Keratinocyte (primary cell): Measurements from ENCODE around the gene MTSS2. TPM values are rescaled to one million over a fixed set of nuclear protein-coding genes. Genes with fewer than 3 reads are reported as not detected.

Experiments used
- DNase-seq: peaks from one replicate; pipeline ENCODE4 v3.0.0-alpha.2; 2011; ENCODE audit warnings: low read depth, missing footprints, low spot score
- FAIRE-seq: peaks from 2 replicates; lab custom pipeline; 2011; peaks lifted over from hg19 to GRCh38; lab: Jason Lieb, UNC
- H2AFZ ChIP-seq: 2 replicates; pipeline ENCODE4 v1.6.0; 2012; ENCODE audit warnings: low read length, control low read depth, inconsistent platforms; ENCODE audit not compliant: control insufficient read depth
- H3K27ac ChIP-seq: 2 replicates; pipeline ENCODE4 v1.5.1; 2011; ENCODE audit warnings: low read length; ENCODE audit not compliant: control insufficient read depth, insufficient read depth
- H3K27me3 ChIP-seq: 3 replicates; pipeline ENCODE4 v1.6.0; 2011; ENCODE audit warnings: low read length; ENCODE audit not compliant: control insufficient read depth, insufficient read depth; ENCODE audit errors: extremely low read depth
- H3K36me3 ChIP-seq, 2 experiments: 2 replicates in 1 of 2; 3 replicates in 1 of 2; pipeline ENCODE4 v1.5.1; 2011; ENCODE audit warnings: low read length in 2 of 2, mild to moderate bottlenecking in 1 of 2; ENCODE audit not compliant: control insufficient read depth in 2 of 2, insufficient read depth in 2 of 2; ENCODE audit errors: extremely low read depth in 1 of 2
- H3K4me1 ChIP-seq: 3 replicates; pipeline ENCODE4 v1.5.1; 2011; ENCODE audit warnings: low read length; ENCODE audit not compliant: control insufficient read depth, insufficient read depth; ENCODE audit errors: extremely low read depth
- H3K4me2 ChIP-seq: 3 replicates; pipeline ENCODE4 v1.6.0; 2011; ENCODE audit warnings: low read depth, low read length; ENCODE audit not compliant: control insufficient read depth, insufficient read depth; ENCODE audit errors: extremely low read depth
- H3K4me3 ChIP-seq, 3 experiments: fragments of 200-600 bp in 1 of 3; sonication (generic) in 1 of 3; 2 replicates in 2 of 3; 3 replicates in 1 of 3; pipeline ENCODE4 v1.5.1; 2011 to 2016; ENCODE audit warnings: low read length in 3 of 3, mild to moderate bottlenecking in 3 of 3, control low read depth in 2 of 3, inconsistent platforms in 1 of 3, low read depth in 1 of 3, mixed read lengths in 1 of 3, mixed run types in 1 of 3, moderate library complexity in 1 of 3; ENCODE audit not compliant: control insufficient read depth in 2 of 3, insufficient read depth in 2 of 3; ENCODE audit errors: extremely low read depth in 1 of 3
- H3K79me2 ChIP-seq: 2 replicates; pipeline ENCODE4 v1.6.0; 2012; ENCODE audit warnings: low read length; ENCODE audit not compliant: control insufficient read depth, insufficient read depth
- H3K9ac ChIP-seq: 3 replicates; pipeline ENCODE4 v1.6.0; 2011; ENCODE audit warnings: low read length; ENCODE audit not compliant: control insufficient read depth, insufficient read depth; ENCODE audit errors: extremely low read depth
- H3K9me1 ChIP-seq: 3 replicates; pipeline ENCODE4 v1.6.0; 2011; ENCODE audit warnings: low read length; ENCODE audit not compliant: control insufficient read depth, insufficient read depth; ENCODE audit errors: extremely low read depth
- H3K9me3 ChIP-seq: 2 replicates; pipeline ENCODE4 v1.5.1; 2012; ENCODE audit warnings: low read depth, low read length; ENCODE audit not compliant: control insufficient read depth
- H4K20me1 ChIP-seq: 3 replicates; pipeline ENCODE4 v1.6.0; 2011; ENCODE audit warnings: low read length; ENCODE audit not compliant: control insufficient read depth, insufficient read depth; ENCODE audit errors: extremely low read depth
- EZH2 ChIP-seq: IDR thresholded peaks from one replicate; pipeline ENCODE4 v1.6.1; 2012; ENCODE audit warnings: inconsistent platforms, mild to moderate bottlenecking, low read length, moderate library complexity
- dilution Hi-C: fragments of 300-500 bp; cut with MboI; formaldehyde crosslinking; loops from one replicate; pipeline ENCODE4 v1.7.0; 2020; ENCODE audit warnings: low sequenced_read_pairs; ENCODE audit not compliant: extremely low pct_ligation_motif_present
- polyA plus RNA-seq, 5 experiments: library from polyadenylated mRNA; depleted of rRNA in 3 of 5; stranded (reverse) in 3 of 5; stranded (forward) in 1 of 5; unstranded in 1 of 5; fragments of >200 nt; gene quantifications; 1 replicate in 1 of 5; 2 replicates in 3 of 5; 3 replicates in 1 of 5; pipeline versions ENCODE4 v1.2.1 to v1.2.3, GENCODE V29; 2011 to 2012; ENCODE audit warnings: missing spikeins in 2 of 5, low read depth in 1 of 5, low replicate concordance in 1 of 5
- TF ChIP-seq, protein P1 (sequence below), 3 experiments: IDR thresholded peaks in 1 of 3; conservative IDR thresholded peaks in 1 of 3; optimal IDR thresholded peaks in 1 of 3; 2 replicates in 2 of 3; 3 replicates in 1 of 3; pipeline versions ENCODE3 to v1.5.1; 2011; ENCODE audit warnings: low read length in 3 of 3, mild to moderate bottlenecking in 3 of 3, moderate library complexity in 2 of 3, control low read depth in 1 of 3, inconsistent platforms in 1 of 3; ENCODE audit not compliant: insufficient read depth in 2 of 3; ENCODE audit errors: extremely low read depth in 1 of 3

Gene MTSS2
- polyA plus RNA-seq, 1 donor (not counting 4 experiments of a cell fraction or from before 2014, with no cell fraction given) = 13.3 TPM

GRCh38 chr16:70688246-70688742, 2.4 kb upstream of the MTSS2 start:
- no peaks in the 10 kb centered on the region for H3K27me3 ChIP-seq
- FAIRE-seq = no peak
- H3K9me1 ChIP-seq = no peaks in the 10 kb centered on the region
- no peaks in the 10 kb centered on the region for H3K9me3 ChIP-seq
- no peak overlapping the region for H3K4me2 ChIP-seq
- H3K4me1 ChIP-seq = peaks cover 39% of the 10 kb centered on the region
- H3K36me3 ChIP-seq = peaks cover 0 to under 1% of the 10 kb centered on the region in 2 experiments
- H3K79me2 ChIP-seq = peaks cover 21% of the 10 kb centered on the region
- H3K27ac ChIP-seq = no peak overlapping the region
- no peak for DNase-seq
- no peak overlapping the region for H3K4me3 ChIP-seq
- dilution Hi-C loops = no loop called here
- no peak overlapping the region for H2AFZ ChIP-seq
- no peaks in the 10 kb centered on the region for H4K20me1 ChIP-seq
- H3K9ac ChIP-seq = no peak overlapping the region
- TF ChIP-seq, protein P1, sequence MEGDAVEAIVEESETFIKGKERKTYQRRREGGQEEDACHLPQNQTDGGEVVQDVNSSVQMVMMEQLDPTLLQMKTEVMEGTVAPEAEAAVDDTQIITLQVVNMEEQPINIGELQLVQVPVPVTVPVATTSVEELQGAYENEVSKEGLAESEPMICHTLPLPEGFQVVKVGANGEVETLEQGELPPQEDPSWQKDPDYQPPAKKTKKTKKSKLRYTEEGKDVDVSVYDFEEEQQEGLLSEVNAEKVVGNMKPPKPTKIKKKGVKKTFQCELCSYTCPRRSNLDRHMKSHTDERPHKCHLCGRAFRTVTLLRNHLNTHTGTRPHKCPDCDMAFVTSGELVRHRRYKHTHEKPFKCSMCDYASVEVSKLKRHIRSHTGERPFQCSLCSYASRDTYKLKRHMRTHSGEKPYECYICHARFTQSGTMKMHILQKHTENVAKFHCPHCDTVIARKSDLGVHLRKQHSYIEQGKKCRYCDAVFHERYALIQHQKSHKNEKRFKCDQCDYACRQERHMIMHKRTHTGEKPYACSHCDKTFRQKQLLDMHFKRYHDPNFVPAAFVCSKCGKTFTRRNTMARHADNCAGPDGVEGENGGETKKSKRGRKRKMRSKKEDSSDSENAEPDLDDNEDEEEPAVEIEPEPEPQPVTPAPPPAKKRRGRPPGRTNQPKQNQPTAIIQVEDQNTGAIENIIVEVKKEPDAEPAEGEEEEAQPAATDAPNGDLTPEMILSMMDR (optimal IDR thresholded peaks at IDR 0.05 in 1 of 3, IDR thresholded peaks at IDR 0.05 in 1 of 3, conservative IDR thresholded peaks at IDR 0.05 in 1 of 3; ENCODE audit: extremely low read depth in 1 of 3, insufficient read depth in 2 of 3, low read length in 3 of 3) = no peak
- TF ChIP-seq EZH2 = no peak

- H3K4me2 ChIP-seq = no peak overlapping the region
- dilution Hi-C loops = no loop called here
- H3K4me3 ChIP-seq = no peak overlapping the region
- DNase-seq (no peak), FAIRE-seq (no peak)
- no peak overlapping the region for H2AFZ ChIP-seq
- TF ChIP-seq, protein P1 (optimal IDR thresholded peaks at IDR 0.05 in 1 of 3, IDR thresholded peaks at IDR 0.05 in 1 of 3, conservative IDR thresholded peaks at IDR 0.05 in 1 of 3; ENCODE audit: extremely low read depth in 1 of 3, insufficient read depth in 2 of 3, low read length in 3 of 3) = no peak
- no peak for TF ChIP-seq EZH2
- no peak overlapping the region for H3K27ac ChIP-seq
- H4K20me1 ChIP-seq = no peaks in the 10 kb centered on the region
- H3K36me3 ChIP-seq = peaks cover 2 to 6% of the 10 kb centered on the region in 2 experiments
- peaks cover 26% of the 10 kb centered on the region for H3K79me2 ChIP-seq
- no peaks in the 10 kb centered on the region for H3K27me3 ChIP-seq
- no peaks in the 10 kb centered on the region for H3K9me1 ChIP-seq
- H3K9me3 ChIP-seq = no peaks in the 10 kb centered on the region
- no peak overlapping the region for H3K9ac ChIP-seq
- H3K4me1 ChIP-seq = peaks cover 39% of the 10 kb centered on the region
Measured at GRCh38 chr16:70687671-70688245, 1.9 kb upstream of the MTSS2 start.
